HUES64 (cell line): ENCODE measurements around the gene BLOC1S1. TPM values are rescaled to one million over a fixed set of nuclear protein-coding genes. Genes with fewer than 3 reads are reported as not detected.

ENCODE experiments used
- H3K27ac ChIP-seq: 2 replicates; pipeline ENCODE4 v1.7.0; 2013; ENCODE audit warnings: low read depth, low read length, inconsistent platforms
- H3K27me3 ChIP-seq: 2 replicates; pipeline ENCODE4 v1.6.1; 2013; ENCODE audit warnings: mild to moderate bottlenecking, low read length; ENCODE audit not compliant: insufficient read depth
- H3K36me3 ChIP-seq: 2 replicates; pipeline ENCODE4 v1.6.1; 2013; ENCODE audit warnings: mild to moderate bottlenecking, low read length; ENCODE audit not compliant: insufficient read depth
- H3K4me1 ChIP-seq: 2 replicates; pipeline ENCODE4 v1.6.1; 2013; ENCODE audit warnings: mild to moderate bottlenecking, low read length, moderate library complexity; ENCODE audit not compliant: insufficient read depth
- H3K4me3 ChIP-seq: 2 replicates; pipeline ENCODE4 v1.5.1; 2013; ENCODE audit warnings: mild to moderate bottlenecking, low read length, moderate library complexity
- H3K9ac ChIP-seq: 2 replicates; pipeline ENCODE4 v1.6.1; 2013; ENCODE audit warnings: mild to moderate bottlenecking, low read depth, low read length
- H3K9me3 ChIP-seq: 2 replicates; pipeline ENCODE4 v1.6.1; 2013; ENCODE audit warnings: low read depth, low read length; ENCODE audit not compliant: insufficient read depth
- WGBS: fragments of 150-250, 120-280 bp; methylation state at CpG from one replicate; pipeline ENCODE4 v1.1.7; 2013; ENCODE audit warnings: missing lambda C conversion rate; 5-methylcytosine and 5-hydroxymethylcytosine counted together
- polyA plus RNA-seq, 2 experiments: library from polyadenylated mRNA; stranded (reverse); fragments of 50-300 nt; gene quantifications; one replicate each; pipeline ENCODE4 v1.2.3, GENCODE V29; 2013

Gene BLOC1S1
- polyA plus RNA-seq (2013, experiment 1 of 2): 90.1 TPM
- polyA plus RNA-seq (2013, experiment 2 of 2): 106 TPM

DNA sequence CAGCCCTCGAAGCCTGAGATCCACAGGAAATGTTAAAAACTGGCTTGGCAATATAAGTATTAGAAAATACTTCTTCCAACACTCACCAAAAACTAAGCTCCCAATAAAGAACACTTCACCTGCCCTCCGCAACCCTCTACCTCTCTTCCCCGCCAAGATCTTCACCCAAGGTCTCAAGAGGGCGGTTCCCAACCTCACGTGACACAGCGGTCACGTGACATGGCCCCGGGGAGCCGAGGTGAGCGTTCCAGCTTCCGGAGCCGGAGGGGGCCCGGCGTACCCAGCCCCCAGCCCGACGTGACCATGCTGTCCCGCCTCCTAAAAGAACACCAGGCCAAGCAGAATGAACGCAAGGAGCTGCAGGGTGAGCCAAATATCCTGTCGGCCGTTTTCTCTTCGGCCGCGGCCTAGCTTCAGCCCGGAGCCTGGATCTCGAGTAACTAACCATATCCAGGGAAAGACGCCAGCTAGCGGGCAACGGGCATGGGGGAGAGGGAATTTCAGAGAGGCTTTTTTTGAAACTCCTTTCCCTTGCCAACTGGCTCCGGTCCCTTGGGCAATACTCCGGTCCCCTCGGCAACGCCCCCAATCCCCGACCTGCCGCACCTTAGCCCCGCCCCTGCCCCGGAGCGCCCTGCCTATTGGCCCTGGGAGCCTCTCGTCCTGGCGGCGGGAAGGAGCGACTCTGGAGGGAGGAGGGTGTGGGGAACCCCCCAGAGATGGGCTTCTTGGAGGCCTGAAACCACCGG lies at the start of gene BLOC1S1:
Gene BLOC1S1, plus strand, starts transcription at position 214 of the 749 bp plus-strand sequence. Its CDS starts 6 bp downstream, at position 220.
- Histone ChIP-seq H3K27ac (peak within 1 kb of the TSS; percentile 91), H3K9me3 (no peaks in the 10 kb centered on the region), H3K36me3 (no peaks in the 10 kb centered on the region), H3K4me3 (peak within 1 kb of the TSS; percentile 86), H3K27me3 (peaks cover 14% of the 10 kb centered on the region; the same call in 1 of the 2 replicates), H3K4me1 (peaks cover 33% of the 10 kb centered on the region), H3K9ac (peak within 1 kb of the TSS; percentile 90)
- WGBS: under 1% methylated on average over 41 of the region's 42 CpGs

DNA sequence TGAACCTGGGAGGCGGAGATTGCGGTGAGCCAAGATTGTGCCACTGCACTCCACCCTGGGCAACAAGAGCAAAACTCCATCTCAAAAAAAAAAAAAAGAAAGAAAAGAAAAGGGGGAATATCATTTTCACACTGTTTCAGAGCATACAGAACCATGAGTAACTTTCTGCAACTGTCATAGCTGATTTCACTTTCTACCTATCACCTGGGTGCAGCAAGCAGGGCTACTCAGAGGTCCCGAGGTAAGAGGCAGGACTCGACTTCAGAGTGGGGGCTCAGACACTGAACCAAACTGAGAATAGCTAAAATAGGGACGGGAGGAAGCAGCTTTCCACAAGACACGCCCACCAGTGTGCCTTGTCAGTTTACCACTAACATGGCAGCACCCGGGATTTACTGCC lies 49.3 kb upstream of the BLOC1S1 start:
- Histone ChIP-seq H3K27me3 (no peaks in the 10 kb centered on the region), H3K9ac (no peak overlapping the region), H3K9me3 (no peaks in the 10 kb centered on the region), H3K27ac (no peak overlapping the region), H3K36me3 (no peaks in the 10 kb centered on the region), H3K4me3 (no peak overlapping the region), H3K4me1 (no peaks in the 10 kb centered on the region)
- WGBS: 90% methylated on average over 7 of the region's 7 CpGs

DNA sequence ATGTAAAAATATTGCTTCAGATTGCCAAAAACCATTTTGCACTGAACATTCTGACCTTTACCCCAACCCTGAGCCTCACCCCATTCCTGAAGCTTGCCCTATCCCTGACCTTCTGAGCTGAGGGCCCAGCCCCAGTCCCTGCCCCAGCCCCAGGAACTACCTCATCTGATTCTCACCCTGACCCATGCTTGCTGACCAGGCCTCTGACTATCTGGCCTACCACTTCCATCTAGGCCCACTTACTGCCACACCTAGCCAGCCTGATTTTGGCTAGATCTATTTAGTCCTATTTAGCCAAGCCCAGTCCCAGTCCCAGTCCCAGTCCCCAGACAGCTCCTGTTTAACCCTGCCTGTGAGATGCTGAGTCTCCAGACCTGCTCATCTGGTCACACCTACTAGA lies 45.6 kb upstream of the BLOC1S1 start:
- Histone ChIP-seq H3K9ac (no peak overlapping the region), H3K27ac (no peak overlapping the region), H3K27me3 (no peaks in the 10 kb centered on the region), H3K9me3 (no peaks in the 10 kb centered on the region), H3K4me3 (no peak overlapping the region), H3K4me1 (no peaks in the 10 kb centered on the region), H3K36me3 (no peaks in the 10 kb centered on the region)

DNA sequence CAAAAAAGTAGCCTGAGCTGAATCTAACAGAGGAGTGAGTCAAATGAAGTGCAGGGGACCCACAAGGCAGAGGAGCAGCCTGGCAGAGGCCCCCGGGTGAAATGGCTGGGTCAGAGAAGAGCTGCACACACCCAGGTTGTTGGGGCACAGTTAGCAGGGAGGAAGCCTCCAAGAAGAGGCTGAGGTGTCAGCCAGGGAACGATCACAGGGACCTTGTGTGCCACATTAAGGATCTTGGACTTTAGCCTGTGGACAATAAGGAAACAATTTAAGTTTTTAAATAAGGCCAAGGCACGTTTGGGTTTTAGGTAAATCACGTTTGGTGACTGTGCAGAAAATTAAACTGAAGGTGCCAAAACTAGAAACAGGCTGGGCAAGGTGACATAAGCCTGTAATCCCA lies 44.1 kb upstream of the BLOC1S1 start:
- Histone ChIP-seq H3K9ac (no peak overlapping the region), H3K4me3 (no peak overlapping the region), H3K9me3 (no peaks in the 10 kb centered on the region), H3K27ac (no peak overlapping the region), H3K27me3 (no peaks in the 10 kb centered on the region), H3K4me1 (no peaks in the 10 kb centered on the region), H3K36me3 (no peaks in the 10 kb centered on the region)
- 80% methylated on average over 4 of the region's 4 CpGs for WGBS

DNA sequence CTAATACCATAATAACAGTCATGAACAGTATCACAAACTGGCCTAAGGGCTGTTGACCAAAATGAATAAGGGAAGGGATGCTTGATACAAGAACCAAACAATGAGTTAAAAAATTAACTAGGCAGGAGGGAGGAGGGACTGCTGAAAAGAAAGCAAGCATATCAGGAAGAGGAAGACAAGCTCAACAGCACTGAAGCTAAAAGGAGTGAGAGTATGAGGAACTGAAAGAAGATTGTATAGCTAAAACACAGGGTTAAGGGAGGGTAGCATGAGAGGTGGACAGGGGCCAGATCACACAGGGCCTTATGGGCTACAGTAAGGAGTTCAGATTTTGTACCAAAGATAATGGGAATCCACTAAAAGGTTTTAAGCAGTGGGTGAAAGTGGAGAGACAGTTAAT lies 42.2 kb upstream of the BLOC1S1 start:
- no peak overlapping the region for H3K4me3 ChIP-seq
- no peaks in the 10 kb centered on the region for H3K9me3 ChIP-seq
- no peaks in the 10 kb centered on the region for H3K4me1 ChIP-seq
- no peak overlapping the region for H3K27ac ChIP-seq
- H3K27me3 ChIP-seq: no peaks in the 10 kb centered on the region
- no peak overlapping the region for H3K9ac ChIP-seq
- no peaks in the 10 kb centered on the region for H3K36me3 ChIP-seq

DNA sequence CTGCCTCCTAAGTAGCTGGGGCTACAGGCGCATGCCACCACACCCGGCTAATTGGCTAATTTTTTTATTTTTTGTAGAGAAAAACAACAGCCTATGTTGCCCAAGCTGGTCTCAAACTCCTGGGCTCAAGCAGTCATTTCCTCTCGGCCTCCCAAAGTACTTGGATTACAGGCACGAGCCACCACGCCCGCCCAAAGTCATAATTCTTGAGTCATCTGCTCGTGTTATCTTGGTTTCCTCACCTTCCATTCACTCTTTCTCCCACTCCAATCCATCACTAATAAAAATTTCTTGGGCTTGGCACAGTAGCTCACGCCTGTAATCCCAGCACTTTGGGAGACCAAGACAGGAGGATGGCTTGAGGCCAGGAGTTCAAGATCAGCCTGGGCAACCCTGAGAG lies 40.2 kb upstream of the BLOC1S1 start:
- H3K27me3 ChIP-seq: no peaks in the 10 kb centered on the region
- H3K9me3 ChIP-seq: no peaks in the 10 kb centered on the region
- H3K36me3 ChIP-seq: no peaks in the 10 kb centered on the region
- WGBS: 92% methylated on average over 8 of the region's 8 CpGs
- no peak overlapping the region for H3K9ac ChIP-seq
- no peak overlapping the region for H3K4me3 ChIP-seq
- no peaks in the 10 kb centered on the region for H3K4me1 ChIP-seq
- H3K27ac ChIP-seq: no peak overlapping the region

DNA sequence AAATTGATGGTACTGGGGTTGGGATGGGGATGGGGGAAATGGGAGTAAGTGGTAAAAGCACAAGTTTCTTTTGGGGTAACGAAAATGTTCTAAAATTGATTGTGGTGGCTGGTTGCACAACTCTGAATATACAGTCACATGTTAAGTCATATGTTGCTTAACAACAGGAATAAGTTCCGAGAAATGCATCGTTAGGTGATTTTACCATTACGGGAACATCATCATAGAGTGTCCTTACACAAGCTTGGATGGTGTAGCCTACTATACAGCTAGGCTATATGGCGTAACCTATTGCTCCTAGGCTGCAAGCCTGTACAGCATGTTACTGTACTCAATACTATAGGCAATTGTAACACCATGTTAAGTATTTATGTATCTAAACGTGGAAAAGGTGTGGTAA lies 39.1 kb upstream of the BLOC1S1 start:
- Histone ChIP-seq H3K27ac (no peak overlapping the region), H3K4me1 (peaks cover 2% of the 10 kb centered on the region), H3K4me3 (no peak overlapping the region), H3K36me3 (no peaks in the 10 kb centered on the region), H3K9ac (no peak overlapping the region), H3K27me3 (no peaks in the 10 kb centered on the region), H3K9me3 (no peaks in the 10 kb centered on the region)
- 94% methylated on average over 6 of the region's 6 CpGs for WGBS

DNA sequence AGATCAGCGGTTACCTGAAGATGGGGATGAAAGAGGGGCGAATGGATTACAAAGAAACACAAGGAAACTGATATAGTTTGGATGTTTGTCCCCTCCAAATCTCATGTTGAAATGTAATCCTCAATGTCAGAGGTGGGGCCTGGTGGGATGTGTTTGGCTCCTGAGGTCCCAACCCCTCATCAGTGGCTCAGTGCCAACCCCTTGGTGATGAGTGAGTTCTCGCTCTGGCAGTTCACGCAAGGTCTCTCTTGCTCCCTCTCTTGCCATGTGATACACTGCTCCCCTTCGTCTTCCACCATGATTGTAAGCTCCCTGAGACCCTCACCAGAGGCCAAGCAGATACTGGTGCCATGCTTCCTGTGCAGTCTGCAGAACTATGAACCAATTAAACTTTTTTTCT lies 36.2 kb upstream of the BLOC1S1 start:
- Histone ChIP-seq H3K4me1 (peaks cover 6% of the 10 kb centered on the region), H3K9me3 (no peaks in the 10 kb centered on the region), H3K9ac (no peak overlapping the region), H3K27me3 (no peaks in the 10 kb centered on the region), H3K36me3 (no peaks in the 10 kb centered on the region), H3K27ac (no peak overlapping the region), H3K4me3 (no peak overlapping the region)
- 93% methylated on average over 5 of the region's 5 CpGs for WGBS

DNA sequence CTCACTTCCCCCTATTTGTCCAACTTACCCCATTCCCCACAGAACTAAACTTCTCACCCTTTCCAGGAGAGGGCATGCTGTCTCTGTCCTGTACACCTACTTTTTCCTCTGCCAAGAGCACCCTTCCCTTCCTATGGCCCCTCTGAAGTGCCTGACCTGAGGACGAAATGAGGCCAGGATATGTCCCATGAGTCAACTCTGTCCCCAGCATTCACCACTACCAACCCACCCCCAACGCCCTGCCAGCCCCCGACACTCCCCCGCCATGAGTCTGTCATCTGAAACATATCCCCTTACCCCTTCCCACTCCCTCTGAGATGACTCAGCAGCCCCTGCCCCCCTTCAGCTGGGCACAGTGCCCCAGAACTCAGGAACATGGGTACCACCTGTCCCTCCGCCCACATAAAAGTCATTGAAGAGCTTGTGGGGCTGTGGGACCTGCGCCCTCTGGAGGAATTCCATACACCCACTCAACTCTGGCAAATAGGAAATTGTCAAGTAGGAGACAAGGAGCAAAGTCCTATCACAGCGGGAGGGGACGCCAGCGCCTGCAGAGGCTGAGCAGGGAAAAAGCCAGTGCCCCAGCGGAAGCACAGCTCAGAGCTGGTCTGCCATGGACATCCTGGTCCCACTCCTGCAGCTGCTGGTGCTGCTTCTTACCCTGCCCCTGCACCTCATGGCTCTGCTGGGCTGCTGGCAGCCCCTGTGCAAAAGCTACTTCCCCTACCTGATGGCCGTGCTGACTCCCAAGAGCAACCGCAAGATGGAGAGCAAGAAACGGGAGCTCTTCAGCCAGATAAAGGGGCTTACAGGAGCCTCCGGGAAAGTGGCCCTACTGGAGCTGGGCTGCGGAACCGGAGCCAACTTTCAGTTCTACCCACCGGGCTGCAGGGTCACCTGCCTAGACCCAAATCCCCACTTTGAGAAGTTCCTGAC lies 34.4 kb upstream of the BLOC1S1 start:
- WGBS: 40% methylated on average over 17 of the region's 17 CpGs
- peak overlapping the region; percentile 43 for H3K4me3 ChIP-seq

DNA sequence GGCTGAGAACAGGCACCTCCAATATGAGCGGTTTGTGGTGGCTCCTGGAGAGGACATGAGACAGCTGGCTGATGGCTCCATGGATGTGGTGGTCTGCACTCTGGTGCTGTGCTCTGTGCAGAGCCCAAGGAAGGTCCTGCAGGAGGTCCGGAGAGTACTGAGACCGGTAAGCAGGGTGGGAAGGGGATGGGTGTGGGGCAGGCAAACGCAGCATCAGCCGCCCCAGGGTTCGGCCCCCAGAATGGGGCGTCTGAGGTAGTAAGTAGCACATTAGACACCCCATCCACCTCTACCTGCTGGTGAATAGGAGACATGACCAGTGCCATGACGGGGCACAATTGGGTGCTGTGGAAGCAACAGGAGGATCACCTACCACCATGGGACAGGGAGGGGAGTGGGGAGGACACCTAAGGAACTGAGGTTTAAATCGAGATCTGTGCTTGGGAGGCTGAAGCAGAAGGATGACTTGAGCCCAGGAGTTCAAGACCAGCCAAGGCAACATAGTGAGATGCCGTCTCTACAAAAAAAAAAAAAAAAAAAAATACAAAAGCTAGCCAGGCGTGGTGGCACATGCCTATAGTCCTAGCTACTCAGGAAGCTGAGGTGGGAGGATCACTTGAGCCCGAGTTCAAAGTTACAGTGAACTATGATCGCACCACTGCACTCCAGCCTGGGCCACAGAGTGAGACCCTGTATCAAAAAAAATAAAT lies 33.6 kb upstream of the BLOC1S1 start:
- 91% methylated on average over 12 of the region's 13 CpGs for WGBS
- Histone ChIP-seq H3K9ac (peak overlapping the region; percentile 18; the same call in 1 of the 2 replicates), H3K27me3 (no peaks in the 10 kb centered on the region), H3K36me3 (0 out of 2 replicates have a peak, but pooled peaks cover 13% of the 10 kb centered on the region), H3K9me3 (no peaks in the 10 kb centered on the region), H3K27ac (no peak overlapping the region; the same call in 1 of the 2 replicates), H3K4me1 (peaks cover 6% of the 10 kb centered on the region), H3K4me3 (peak overlapping the region; percentile 43)

More for the DNA sequence above, 34.4 kb upstream of the BLOC1S1 start:
- no peaks in the 10 kb centered on the region for H3K27me3 ChIP-seq
- no peaks in the 10 kb centered on the region for H3K9me3 ChIP-seq
- peak overlapping the region; percentile 42; the same call in 1 of the 2 replicates for H3K27ac ChIP-seq
- H3K4me1 ChIP-seq: peaks cover 6% of the 10 kb centered on the region
- H3K36me3 ChIP-seq: 0 out of 2 replicates have a peak, but pooled peaks cover 9% of the 10 kb centered on the region
- peak overlapping the region; percentile 18; the same call in 1 of the 2 replicates for H3K9ac ChIP-seq
